ENCODE results near the gene LASP1.

- TF ChIP-seq CTCF (IDR thresholded peaks at IDR 0.05) (no peak), POLR2A (IDR thresholded peaks at IDR 0.05) (no peak)
Observed at GRCh38 chr17:38897176-38897575, 27.3 kb downstream of the LASP1 start.

All from tibial nerve (tissue), 3 donors.